ENCODE data around the gene BCAS4.

Gene BCAS4

GRCh38 chr20:50855498-50856474, 60.9 kb downstream of the BCAS4 start:
- peak; percentile 49 for DNase-seq (ENCODE audit: low spot score)

- DNase-seq (ENCODE audit: low spot score), result no peak
Measured at GRCh38 chr20:50856475-50857041, 61.7 kb downstream of the BCAS4 start.

- DNase-seq (ENCODE audit: low spot score), result no peak
Measured at GRCh38 chr20:50857348-50857747, 62.5 kb downstream of the BCAS4 start.

GRCh38 chr20:50858525-50858924, 63.7 kb downstream of the BCAS4 start:
- DNase-seq (ENCODE audit: low spot score), result no peak

- DNase-seq (ENCODE audit: low spot score), result no peak
Measured at GRCh38 chr20:50859161-50859560, 64.3 kb downstream of the BCAS4 start.

- no peak for DNase-seq (ENCODE audit: low spot score)
Measured at GRCh38 chr20:50861012-50861411, 66.2 kb downstream of the BCAS4 start.

- DNase-seq (ENCODE audit: low spot score), result peak; percentile 46
Measured at GRCh38 chr20:50862546-50862945, 67.7 kb downstream of the BCAS4 start.

GRCh38 chr20:50865114-50865513, 70.3 kb downstream of the BCAS4 start:
- DNase-seq (ENCODE audit: low spot score), result no peak

- DNase-seq (ENCODE audit: low spot score), result no peak
Measured at GRCh38 chr20:50865591-50865990, 70.7 kb downstream of the BCAS4 start.

- DNase-seq (ENCODE audit: low spot score), result no peak
Measured at GRCh38 chr20:50866036-50866685, 71.3 kb downstream of the BCAS4 start.

GRCh38 chr20:50866831-50867230, 72.0 kb downstream of the BCAS4 start:
- DNase-seq (ENCODE audit: low spot score), result no peak

GRCh38 chr20:50867805-50868204, 72.9 kb downstream of the BCAS4 start:
- no peak for DNase-seq (ENCODE audit: low spot score)

GRCh38 chr20:50868509-50869495, 73.9 kb downstream of the BCAS4 start:
- DNase-seq (ENCODE audit: low spot score), result no peak

GRCh38 chr20:50870561-50871161, 75.8 kb downstream of the BCAS4 start:
- peak; percentile 95 for DNase-seq (ENCODE audit: low spot score)

GRCh38 chr20:50872560-50873425, 77.9 kb downstream of the BCAS4 start:
- DNase-seq (ENCODE audit: low spot score), result no peak

GRCh38 chr20:50873585-50873984, 78.7 kb downstream of the BCAS4 start:
- no peak for DNase-seq (ENCODE audit: low spot score)

GRCh38 chr20:50874111-50874757, 79.4 kb downstream of the BCAS4 start:
- no peak for DNase-seq (ENCODE audit: low spot score)

- DNase-seq (ENCODE audit: low spot score), result no peak
Measured at GRCh38 chr20:50874758-50875665, 80.2 kb downstream of the BCAS4 start.

Data from iPS-NIHi11 (cell line).